Daoy (cell line): ENCODE measurements around the gene DRAM2. TPM values are rescaled to one million over a fixed set of nuclear protein-coding genes. Genes with fewer than 3 reads are reported as not detected.
"Not testable (repeated sequence)": the region's sequence is repeated elsewhere in the genome, so short reads cannot be mapped to it uniquely, and the experiment has no call there.

ENCODE experiments used
- DNase-seq: peaks from one replicate; pipeline ENCODE4 v3.0.0-alpha.2; 2015; ENCODE audit warnings: low read depth
- total RNA-seq: library from RNA; depleted of rRNA; stranded (reverse); fragments of >200 nt; shearing (Covaris generic); gene quantifications from 2 replicates; pipeline ENCODE4 v1.2.3, GENCODE V29; 2014; rRNA removed

Gene DRAM2
- total RNA-seq, 1 experiment from 2014 or later: 49.8 TPM

DNA sequence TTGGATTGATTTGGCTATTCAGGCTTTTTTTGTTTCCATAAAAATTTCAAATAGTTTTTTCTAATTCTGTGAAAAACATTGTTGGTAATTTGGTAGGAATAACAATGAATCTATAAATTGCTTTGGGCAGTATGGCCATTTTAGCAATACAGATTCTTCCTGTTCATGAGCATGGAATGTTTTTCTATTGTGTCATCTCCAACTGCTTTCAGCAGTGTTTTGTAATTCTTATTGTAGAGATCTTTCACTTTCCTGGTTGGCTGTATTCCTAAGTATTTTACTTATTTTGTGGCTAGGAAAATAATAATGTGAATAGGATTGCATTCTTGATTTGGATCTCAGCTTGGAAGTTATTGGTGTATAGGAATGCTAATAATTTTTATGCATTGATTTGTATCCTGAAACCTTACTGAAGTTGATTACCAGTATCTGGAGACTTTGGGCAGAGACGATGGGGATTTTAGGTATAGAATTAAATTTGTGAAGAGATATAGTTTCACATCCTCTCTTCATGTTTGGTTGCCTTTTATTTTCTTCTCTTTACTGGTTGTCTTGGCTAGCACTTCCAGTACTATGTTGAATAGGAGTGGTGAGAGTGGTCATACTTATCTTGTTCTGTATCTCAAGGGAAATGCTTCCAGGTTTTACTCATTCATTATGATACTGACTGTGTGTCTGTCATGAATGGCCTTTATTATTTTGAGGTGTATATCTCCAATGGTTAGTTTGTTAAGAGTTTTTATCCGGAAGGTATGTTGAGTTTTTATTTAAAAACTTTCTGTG is 57.3 kb downstream of the DRAM2 start:
- DNase-seq: no peak

DNA sequence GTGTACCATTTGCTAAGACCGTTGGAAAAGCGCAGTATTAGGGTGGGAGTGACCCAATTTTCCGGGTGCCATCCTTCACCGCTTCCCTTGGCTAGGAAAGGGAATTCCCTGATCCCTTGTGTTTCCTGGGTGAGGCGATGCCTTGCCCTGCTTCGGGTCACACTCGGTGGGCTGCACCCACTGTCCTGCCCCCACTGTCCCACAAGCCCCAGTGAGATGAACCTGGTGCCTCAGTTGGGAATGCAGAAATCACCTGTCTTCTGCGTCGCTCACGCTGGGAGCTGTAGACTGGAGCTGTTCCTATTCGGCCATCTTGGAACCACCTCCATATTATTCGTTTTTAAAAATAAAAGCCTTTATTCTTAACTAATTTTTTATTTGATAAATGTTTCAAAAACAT is 60.6 kb downstream of the DRAM2 start:
- DNase-seq: not testable (repeated sequence)

DNA sequence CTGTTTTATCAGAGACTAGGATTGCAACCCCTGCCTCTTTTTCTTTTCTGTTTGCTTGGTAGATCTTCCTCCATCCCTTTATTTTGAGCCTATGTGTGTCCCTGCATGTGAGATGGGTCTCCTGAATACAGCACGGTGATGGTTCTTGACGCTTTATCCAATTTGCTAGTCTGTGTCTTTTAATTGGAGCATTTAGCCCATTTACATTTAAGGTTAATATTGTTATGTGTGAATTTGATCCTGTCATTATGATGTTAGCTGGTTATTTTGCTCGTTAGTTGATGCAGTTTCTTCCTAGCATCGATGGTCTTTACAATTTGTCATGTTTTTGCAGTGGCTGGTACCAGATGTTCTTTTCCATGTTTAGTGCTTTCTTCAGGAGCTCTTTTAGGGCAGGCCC is 62.6 kb downstream of the DRAM2 start:
- DNase-seq: not testable (repeated sequence)

Other genes with a start within 250 kb of the DRAM2 start
- 20.9 and 22.9 TPM in 2 replicates for gene LRIF1, start 176.2 kb downstream of the DRAM2 start, total RNA-seq
- gene CEPT1, start 130 bp upstream of the DRAM2 start, total RNA-seq: 36.5 and 36.7 TPM in 2 replicates
- gene DENND2D, start 60.6 kb upstream of the DRAM2 start, total RNA-seq: 5.7 and 11.0 TPM in 2 replicates
- 0.29 TPM in 1 of 2 replicates, not detected in the other for gene CHI3L2, start 87.6 kb upstream of the DRAM2 start, total RNA-seq
- 0.06 TPM in 1 of 2 replicates, not detected in the other for gene CHIA, start 150.8 kb upstream of the DRAM2 start, total RNA-seq